ENCODE results near the gene FLRT3. TPM values are rescaled to one million over a fixed set of nuclear protein-coding genes. Genes with fewer than 3 reads are reported as not detected.

FLRT3 gene
- total RNA-seq, 1 donor = 2.5 TPM

DNA sequence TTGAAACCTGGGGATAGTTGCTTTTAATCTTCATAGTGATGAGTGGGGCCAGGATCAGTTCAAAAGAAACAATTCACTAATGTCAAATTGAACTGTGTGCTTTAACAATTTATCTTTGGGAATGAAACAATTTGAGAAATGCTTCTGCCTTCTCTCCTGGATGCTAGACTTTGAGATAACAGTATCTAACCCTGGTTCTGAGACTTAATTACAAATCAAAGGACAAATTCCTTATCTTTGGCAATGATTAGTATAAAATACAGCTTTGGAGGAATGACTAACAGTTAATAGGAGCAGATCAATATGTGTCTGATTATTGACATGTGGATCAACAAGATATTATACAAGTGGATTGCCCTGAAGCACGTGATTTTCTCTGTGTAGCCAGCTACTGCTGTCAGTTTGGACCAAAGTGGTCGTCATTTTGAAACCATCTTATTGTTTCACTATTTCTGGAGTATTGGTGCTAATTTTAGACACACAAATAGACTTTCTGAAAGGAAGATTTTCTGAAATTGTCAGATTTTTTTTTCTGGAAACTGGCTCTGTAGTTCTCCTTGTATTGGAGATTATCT, 6.2 kb upstream of the FLRT3 start:
- H3K36me3 ChIP-seq (ENCODE audit: insufficient read depth, low read length) = no peaks in the 10 kb centered on the region
- no peaks in the 10 kb centered on the region for H3K9me3 ChIP-seq (ENCODE audit: low read depth, low read length)
- H3K4me2 ChIP-seq (ENCODE audit: insufficient read depth, low read length) = no peak overlapping the region
- H4K20me1 ChIP-seq (ENCODE audit: insufficient read depth, low read length) = no peaks in the 10 kb centered on the region
- no peak overlapping the region for H2AFZ ChIP-seq (ENCODE audit: low read length)
- H3K4me3 ChIP-seq (ENCODE audit: insufficient read depth, low read length) = no peak overlapping the region
- no peaks in the 10 kb centered on the region for H3K4me1 ChIP-seq (ENCODE audit: insufficient read depth, low read length)
- no peak for TF ChIP-seq CTCF (IDR thresholded peaks at IDR 0.05; ENCODE audit: extremely low read depth, low read depth, low read length)
- no peak overlapping the region for H3K27ac ChIP-seq (ENCODE audit: low read depth, low read length)
- H3K79me2 ChIP-seq (ENCODE audit: insufficient read depth, low read length) = no peaks in the 10 kb centered on the region
- H3K27me3 ChIP-seq (ENCODE audit: insufficient read depth, low read length) = no peaks in the 10 kb centered on the region
- no peak for DNase-seq (ENCODE audit: insufficient read length, low spot score, missing footprints)

GRCh38 chr20:14342918-14343317, 5.5 kb upstream of the FLRT3 start:
- Histone ChIP-seq H4K20me1 (ENCODE audit: insufficient read depth, low read length) (no peaks in the 10 kb centered on the region), H3K36me3 (ENCODE audit: insufficient read depth, low read length) (no peaks in the 10 kb centered on the region), H3K4me1 (ENCODE audit: insufficient read depth, low read length) (no peaks in the 10 kb centered on the region), H3K4me2 (ENCODE audit: insufficient read depth, low read length) (no peak overlapping the region), H3K79me2 (ENCODE audit: insufficient read depth, low read length) (no peaks in the 10 kb centered on the region), H3K27me3 (ENCODE audit: insufficient read depth, low read length) (no peaks in the 10 kb centered on the region), H3K9me3 (ENCODE audit: low read depth, low read length) (no peaks in the 10 kb centered on the region), H2AFZ (ENCODE audit: low read length) (no peak overlapping the region), H3K4me3 (ENCODE audit: insufficient read depth, low read length) (no peak overlapping the region), H3K27ac (ENCODE audit: low read depth, low read length) (no peak overlapping the region)
- DNase-seq (ENCODE audit: insufficient read length, low spot score, missing footprints) = no peak
- TF ChIP-seq CTCF (IDR thresholded peaks at IDR 0.05; ENCODE audit: extremely low read depth, low read depth, low read length) = no peak

GRCh38 chr20:14341801-14342200, 4.4 kb upstream of the FLRT3 start:
- H4K20me1 ChIP-seq (ENCODE audit: insufficient read depth, low read length) = no peaks in the 10 kb centered on the region
- TF ChIP-seq CTCF (IDR thresholded peaks at IDR 0.05; ENCODE audit: extremely low read depth, low read depth, low read length) = no peak
- H3K4me1 ChIP-seq (ENCODE audit: insufficient read depth, low read length) = no peaks in the 10 kb centered on the region
- no peak overlapping the region for H3K4me3 ChIP-seq (ENCODE audit: insufficient read depth, low read length)
- no peaks in the 10 kb centered on the region for H3K79me2 ChIP-seq (ENCODE audit: insufficient read depth, low read length)
- H3K4me2 ChIP-seq (ENCODE audit: insufficient read depth, low read length) = no peak overlapping the region
- H3K27ac ChIP-seq (ENCODE audit: low read depth, low read length) = no peak overlapping the region
- H3K27me3 ChIP-seq (ENCODE audit: insufficient read depth, low read length) = no peaks in the 10 kb centered on the region
- no peaks in the 10 kb centered on the region for H3K36me3 ChIP-seq (ENCODE audit: insufficient read depth, low read length)
- no peak overlapping the region for H2AFZ ChIP-seq (ENCODE audit: low read length)
- no peaks in the 10 kb centered on the region for H3K9me3 ChIP-seq (ENCODE audit: low read depth, low read length)
- no peak for DNase-seq (ENCODE audit: insufficient read length, low spot score, missing footprints)

- H3K4me3 ChIP-seq (ENCODE audit: insufficient read depth, low read length) = peak overlapping the region; percentile 72
- TF ChIP-seq CTCF (IDR thresholded peaks at IDR 0.05; ENCODE audit: extremely low read depth, low read depth, low read length) = no peak
- no peak for DNase-seq (ENCODE audit: insufficient read length, low spot score, missing footprints)
- no peaks in the 10 kb centered on the region for H4K20me1 ChIP-seq (ENCODE audit: insufficient read depth, low read length)
- H3K36me3 ChIP-seq (ENCODE audit: insufficient read depth, low read length) = no peaks in the 10 kb centered on the region
- no peaks in the 10 kb centered on the region for H3K27me3 ChIP-seq (ENCODE audit: insufficient read depth, low read length)
- no peaks in the 10 kb centered on the region for H3K79me2 ChIP-seq (ENCODE audit: insufficient read depth, low read length)
- no peak overlapping the region for H3K27ac ChIP-seq (ENCODE audit: low read depth, low read length)
- H3K4me2 ChIP-seq (ENCODE audit: insufficient read depth, low read length) = peak overlapping the region; percentile 97
- H2AFZ ChIP-seq (ENCODE audit: low read length) = peak overlapping the region; percentile 98
- H3K9me3 ChIP-seq (ENCODE audit: low read depth, low read length) = no peaks in the 10 kb centered on the region
- H3K4me1 ChIP-seq (ENCODE audit: insufficient read depth, low read length) = no peaks in the 10 kb centered on the region
These were observed 726 bp downstream of the FLRT3 start for GRCh38 chr20:14336686-14337085.

Measured in osteoblast (primary cell).